ENCODE data around the gene COX7B2.

- TF ChIP-seq YY1 (IDR thresholded peaks at IDR 0.05; ENCODE audit: insufficient read depth, insufficient read length) (no peak), SUZ12 (IDR thresholded peaks at IDR 0.05; ENCODE audit: extremely low read depth, insufficient read depth, insufficient read length) (no peak)
Measured at GRCh38 chr4:46937493-46937892, 28.4 kb upstream of the COX7B2 start.
